KMS-11 (cell line): ENCODE measurements around the gene HPCAL1.

Experiments
- H2AFZ ChIP-seq: fragments of 200-600 bp; sonication (generic); 2 replicates; pipeline ENCODE4 v1.6.1; 2016; ENCODE audit warnings: antibody characterized with exemption, mixed run types, low read depth
- H3K27ac ChIP-seq: fragments of 200-600 bp; sonication (generic); 2 replicates; pipeline ENCODE4 v1.6.1; 2016; ENCODE audit warnings: mild to moderate bottlenecking, mixed run types
- H3K27me3 ChIP-seq: fragments of 200-600 bp; sonication (generic); 2 replicates; pipeline ENCODE4 v1.6.1; 2017; ENCODE audit warnings: mild to moderate bottlenecking, low read depth, mixed run types, moderate library complexity; ENCODE audit not compliant: insufficient read depth
- H3K36me3 ChIP-seq: fragments of 200-600 bp; sonication (generic); 2 replicates; pipeline ENCODE4 v1.6.1; 2017; ENCODE audit warnings: mild to moderate bottlenecking, mixed run types; ENCODE audit not compliant: insufficient read depth
- H3K4me1 ChIP-seq: fragments of 200-600 bp; sonication (generic); 2 replicates; pipeline ENCODE4 v1.6.1; 2016; ENCODE audit warnings: mild to moderate bottlenecking, low read depth, mixed run types; ENCODE audit not compliant: poor library complexity, severe bottlenecking
- H3K4me2 ChIP-seq: fragments of 200-600 bp; sonication (generic); 2 replicates; pipeline ENCODE4 v1.7.0; 2016; ENCODE audit warnings: mild to moderate bottlenecking, mixed run types
- H3K4me3 ChIP-seq: fragments of 200-600 bp; sonication (generic); IDR thresholded peaks from 2 replicates; pipeline ENCODE4 v1.6.1; 2017; ENCODE audit warnings: low read depth, low read length, mixed read lengths; ENCODE audit not compliant: insufficient read depth
- H3K79me2 ChIP-seq: fragments of 200-600 bp; sonication (generic); 2 replicates; pipeline ENCODE4 v1.6.1; 2016; ENCODE audit warnings: low read depth, mixed run types; ENCODE audit not compliant: insufficient read depth
- H3K9ac ChIP-seq: fragments of 200-600 bp; sonication (generic); 2 replicates; pipeline ENCODE4 v1.6.1; 2016; ENCODE audit warnings: mild to moderate bottlenecking, mixed run types
- H4K20me1 ChIP-seq: fragments of 200-600 bp; sonication (generic); 2 replicates; pipeline ENCODE4 v1.6.1; 2016; ENCODE audit warnings: mild to moderate bottlenecking, mixed run types; ENCODE audit not compliant: insufficient read depth
- CTCF ChIP-seq: fragments of 200-600 bp; sonication (generic); conservative IDR thresholded peaks from 2 replicates; pipeline ENCODE4 v1.6.1; 2017; ENCODE audit warnings: low read depth, mild to moderate bottlenecking, antibody characterized with exemption, low read length, moderate library complexity, mixed read lengths

HPCAL1 gene

DNA sequence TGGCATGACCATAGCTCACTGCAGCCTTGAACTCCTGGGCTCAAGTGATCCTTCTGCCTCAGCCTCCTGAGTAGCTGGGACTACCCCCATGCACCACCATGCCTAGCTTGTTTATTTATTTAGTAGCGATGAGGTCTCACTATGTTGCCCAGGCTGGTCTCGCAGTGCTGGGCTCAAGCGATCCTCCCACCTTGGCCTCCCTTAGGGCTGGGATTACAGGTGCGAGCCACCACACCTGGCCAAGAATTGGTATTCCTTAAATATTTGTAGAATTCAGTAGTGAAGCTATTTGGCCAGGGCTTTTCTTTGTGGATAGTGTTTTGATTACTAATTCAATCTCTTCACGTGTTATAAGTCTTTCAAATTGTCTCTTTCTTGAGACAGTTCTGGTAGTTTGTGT is 89.4 kb downstream of the HPCAL1 start:
- H2AFZ ChIP-seq: no peak overlapping the region
- H3K27ac ChIP-seq: no peak overlapping the region
- no peak overlapping the region for H3K9ac ChIP-seq
- H3K4me1 ChIP-seq: no peaks in the 10 kb centered on the region
- no peaks in the 10 kb centered on the region for H3K36me3 ChIP-seq
- H3K79me2 ChIP-seq: no peaks in the 10 kb centered on the region
- no peaks in the 10 kb centered on the region for H3K27me3 ChIP-seq
- no peak overlapping the region for H3K4me2 ChIP-seq
- no peak overlapping the region for H3K4me3 ChIP-seq
- H4K20me1 ChIP-seq: no peaks in the 10 kb centered on the region
- no peak for TF ChIP-seq CTCF

GRCh38 chr2:10392548-10392947 is 89.8 kb downstream of the HPCAL1 start:
- no peak for TF ChIP-seq CTCF
- Histone ChIP-seq H3K9ac (no peak overlapping the region), H3K4me1 (no peaks in the 10 kb centered on the region), H3K27me3 (no peaks in the 10 kb centered on the region), H3K4me3 (no peak overlapping the region), H3K4me2 (no peak overlapping the region), H3K79me2 (no peaks in the 10 kb centered on the region), H3K36me3 (no peaks in the 10 kb centered on the region), H2AFZ (no peak overlapping the region), H3K27ac (no peak overlapping the region), H4K20me1 (no peaks in the 10 kb centered on the region)

- no peak for TF ChIP-seq CTCF
- no peaks in the 10 kb centered on the region for H3K27me3 ChIP-seq
- no peak overlapping the region for H3K9ac ChIP-seq
- no peak overlapping the region for H3K4me2 ChIP-seq
- H3K36me3 ChIP-seq: no peaks in the 10 kb centered on the region
- no peak overlapping the region for H3K4me3 ChIP-seq
- no peak overlapping the region for H3K27ac ChIP-seq
- H3K4me1 ChIP-seq: no peaks in the 10 kb centered on the region
- no peak overlapping the region for H2AFZ ChIP-seq
- H3K79me2 ChIP-seq: no peaks in the 10 kb centered on the region
- no peaks in the 10 kb centered on the region for H4K20me1 ChIP-seq
Measured at GRCh38 chr2:10392951-10393639, 90.4 kb downstream of the HPCAL1 start.

DNA sequence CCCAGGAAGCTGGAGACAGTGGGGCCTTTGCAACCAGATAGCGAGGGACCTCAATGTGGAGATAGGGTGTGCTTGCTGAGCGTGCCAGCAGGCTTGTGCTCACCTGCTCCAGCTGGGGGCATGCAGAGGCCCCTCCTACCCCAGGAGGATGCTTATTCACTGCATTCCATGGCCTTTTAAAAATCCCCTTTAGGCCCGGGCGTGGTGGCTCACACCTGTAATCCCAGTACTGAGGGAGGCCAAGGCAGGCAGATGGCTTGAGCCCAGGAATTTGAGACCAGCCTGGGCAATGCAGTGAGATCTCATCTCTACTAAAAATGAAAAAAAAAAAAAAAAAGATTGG is 90.9 kb downstream of the HPCAL1 start:
- Histone ChIP-seq H3K79me2 (no peaks in the 10 kb centered on the region), H3K9ac (no peak overlapping the region), H3K27ac (no peak overlapping the region), H2AFZ (no peak overlapping the region), H4K20me1 (no peaks in the 10 kb centered on the region), H3K36me3 (no peaks in the 10 kb centered on the region), H3K4me3 (no peak overlapping the region), H3K4me2 (no peak overlapping the region), H3K27me3 (no peaks in the 10 kb centered on the region), H3K4me1 (no peaks in the 10 kb centered on the region)
- TF ChIP-seq CTCF: no peak
